Uterus (tissue), 4 donors: Measurements from ENCODE around the gene ELL2. TPM values are rescaled to one million over a fixed set of nuclear protein-coding genes. Genes with fewer than 3 reads are reported as not detected.

ENCODE experiments used
- DNase-seq, 2 donors: peaks; one replicate each; pipeline ENCODE4 v3.0.0-alpha.2; 2019 to 2020
- H3K27ac ChIP-seq, 2 donors: fragments of 200-600 bp; sonication (generic); 1 replicate in 1 of 2; 2 replicates in 1 of 2; pipeline ENCODE4 v1.5.1; 2016 to 2018
- H3K27me3 ChIP-seq, 2 donors: fragments of 200-600 bp; sonication (generic); one replicate each; pipeline ENCODE4 v1.5.1; 2018 to 2019; ENCODE audit warnings: control low read depth in 1 of 2
- H3K36me3 ChIP-seq, 2 donors: fragments of 200-600 bp; sonication (generic); one replicate each; pipeline ENCODE4 v1.5.1; 2019; ENCODE audit warnings: control low read depth in 1 of 2
- H3K4me1 ChIP-seq, 2 donors: fragments of 200-600 bp; sonication (generic); one replicate each; pipeline ENCODE4 v1.5.1; 2018 to 2019; ENCODE audit warnings: control low read depth in 1 of 2
- H3K4me3 ChIP-seq, 2 donors: fragments of 200-600 bp; sonication (generic); 1 replicate in 1 of 2; 2 replicates in 1 of 2; pipeline ENCODE4 v1.5.1; 2018 to 2019; ENCODE audit warnings: mild to moderate bottlenecking in 1 of 2
- H3K9me3 ChIP-seq, 2 donors: fragments of 200-600 bp; sonication (generic); one replicate each; pipeline ENCODE4 v1.5.1; 2019; ENCODE audit warnings: control low read depth in 1 of 2
- POLR2A ChIP-seq, 2 donors: fragments of 450-650 bp; IDR thresholded peaks; one replicate each; pipeline ENCODE4 v1.6.1; 2016; ENCODE audit warnings: antibody characterized with exemption in 2 of 2, mild to moderate bottlenecking in 1 of 2, moderate library complexity in 1 of 2
- intact Hi-C: fragments of 100-400 bp; cut with DNase I; formaldehyde crosslinking; loops from one replicate; pipeline ENCODE4 v1.15.1; 2023; ENCODE audit warnings: low total_unique reads
- total RNA-seq, 4 donors: library from RNA; depleted of rRNA in 3 of 4; stranded (reverse); fragments of >200 nt in 3 of 4; gene quantifications; one replicate each; pipeline versions ENCODE4 v1.1.0 to v1.2.4, GENCODE V29; 2014 to 2023
- TF ChIP-seq, protein P1 (sequence below), 4 experiments: fragments of 200-600 bp in 2 of 4; fragments of 450-650 bp in 2 of 4; sonication (generic) in 2 of 4; IDR thresholded peaks; one replicate each; pipeline ENCODE4 v1.5.1; 2016 to 2019; ENCODE audit warnings: antibody characterized with exemption in 4 of 4, mild to moderate bottlenecking in 2 of 4, moderate library complexity in 1 of 4
- donor health status: DM: yes; HTN: yes; CAD: no.

Gene ELL2
- total RNA-seq, 4 donors from 2014 or later, result 2.3 to 53.2 (median 16.0) TPM

DNA sequence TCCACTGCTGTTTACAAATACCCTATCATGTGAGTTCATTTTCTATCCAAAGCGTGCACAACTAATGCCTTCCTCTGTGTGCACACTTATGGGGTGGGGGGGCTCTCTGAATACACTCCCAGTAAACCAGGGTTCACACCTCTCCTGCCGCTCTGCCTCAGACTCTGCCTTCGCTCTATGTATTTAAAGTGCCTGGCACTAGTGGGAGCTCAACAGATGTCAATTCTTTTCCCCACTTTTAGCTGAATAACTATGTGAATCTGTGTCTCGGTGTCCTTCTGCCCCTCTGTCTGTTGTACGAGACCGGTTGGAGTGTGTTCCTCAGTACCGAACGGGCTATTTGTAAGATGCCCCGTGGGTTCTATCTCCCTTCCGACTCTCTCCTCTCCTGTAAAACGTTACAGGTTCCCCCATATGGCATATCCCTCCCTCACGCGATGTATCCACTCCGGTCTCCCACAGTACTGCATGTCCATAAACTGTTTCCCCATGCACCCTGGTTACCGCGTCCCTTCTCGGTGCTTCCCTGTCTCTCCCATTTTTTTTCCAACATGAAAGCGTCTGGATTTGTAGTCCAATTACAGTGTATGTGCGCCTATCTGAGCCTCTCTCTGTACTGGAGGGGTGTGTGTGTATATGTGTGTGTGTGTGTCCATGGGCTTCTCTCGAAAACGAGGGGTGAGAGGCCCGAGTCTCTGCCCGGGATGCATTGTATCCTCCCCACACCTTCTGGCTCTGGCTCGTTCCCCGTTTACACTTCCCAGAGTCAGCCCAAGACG, 1.6 kb downstream of the ELL2 start:
- Histone ChIP-seq H3K4me1 (no peaks in the 10 kb centered on the region), H3K9me3 (no peaks in the 10 kb centered on the region), H3K36me3 (no peaks in the 10 kb centered on the region), H3K27me3 (no peaks in the 10 kb centered on the region), H3K27ac (peak overlapping the region; percentile 91 to 97), H3K4me3 (peak overlapping the region; percentile 83 to 99)
- TF ChIP-seq, protein P1, sequence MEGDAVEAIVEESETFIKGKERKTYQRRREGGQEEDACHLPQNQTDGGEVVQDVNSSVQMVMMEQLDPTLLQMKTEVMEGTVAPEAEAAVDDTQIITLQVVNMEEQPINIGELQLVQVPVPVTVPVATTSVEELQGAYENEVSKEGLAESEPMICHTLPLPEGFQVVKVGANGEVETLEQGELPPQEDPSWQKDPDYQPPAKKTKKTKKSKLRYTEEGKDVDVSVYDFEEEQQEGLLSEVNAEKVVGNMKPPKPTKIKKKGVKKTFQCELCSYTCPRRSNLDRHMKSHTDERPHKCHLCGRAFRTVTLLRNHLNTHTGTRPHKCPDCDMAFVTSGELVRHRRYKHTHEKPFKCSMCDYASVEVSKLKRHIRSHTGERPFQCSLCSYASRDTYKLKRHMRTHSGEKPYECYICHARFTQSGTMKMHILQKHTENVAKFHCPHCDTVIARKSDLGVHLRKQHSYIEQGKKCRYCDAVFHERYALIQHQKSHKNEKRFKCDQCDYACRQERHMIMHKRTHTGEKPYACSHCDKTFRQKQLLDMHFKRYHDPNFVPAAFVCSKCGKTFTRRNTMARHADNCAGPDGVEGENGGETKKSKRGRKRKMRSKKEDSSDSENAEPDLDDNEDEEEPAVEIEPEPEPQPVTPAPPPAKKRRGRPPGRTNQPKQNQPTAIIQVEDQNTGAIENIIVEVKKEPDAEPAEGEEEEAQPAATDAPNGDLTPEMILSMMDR (IDR thresholded peaks at IDR 0.05), result peak in 2 of 4 experiments; percentile 5 to 16
- TF ChIP-seq POLR2A (IDR thresholded peaks at IDR 0.05), result no peak
- DNase-seq, result no peak
- intact Hi-C loops, result no loop called here

- Histone ChIP-seq H3K27ac (no peak overlapping the region), H3K4me3 (peak overlapping the region in 1 of 2 donors; percentile 99), H3K36me3 (no peaks in the 10 kb centered on the region), H3K4me1 (no peaks in the 10 kb centered on the region), H3K27me3 (no peaks in the 10 kb centered on the region), H3K9me3 (no peaks in the 10 kb centered on the region)
- intact Hi-C loops, result no loop called here
- DNase-seq, result no peak
- TF ChIP-seq, protein P1 (IDR thresholded peaks at IDR 0.05), result no peak
- no peak for TF ChIP-seq POLR2A (IDR thresholded peaks at IDR 0.05)
Observed at GRCh38 chr5:95959051-95959887, 2.4 kb downstream of the ELL2 start.

GRCh38 chr5:95958310-95959014, 3.2 kb downstream of the ELL2 start:
- no peaks in the 10 kb centered on the region for H3K4me1 ChIP-seq
- H3K27me3 ChIP-seq, result no peaks in the 10 kb centered on the region
- no peak for DNase-seq
- H3K27ac ChIP-seq, result no peak overlapping the region
- TF ChIP-seq POLR2A (IDR thresholded peaks at IDR 0.05), result no peak
- TF ChIP-seq, protein P1 (IDR thresholded peaks at IDR 0.05), result no peak
- H3K36me3 ChIP-seq, result no peaks in the 10 kb centered on the region
- intact Hi-C loops, result no loop called here
- no peak overlapping the region for H3K4me3 ChIP-seq
- H3K9me3 ChIP-seq, result no peaks in the 10 kb centered on the region

- no peaks in the 10 kb centered on the region for H3K36me3 ChIP-seq
- no peak overlapping the region for H3K27ac ChIP-seq
- DNase-seq, result no peak
- H3K27me3 ChIP-seq, result no peaks in the 10 kb centered on the region
- TF ChIP-seq, protein P1 (IDR thresholded peaks at IDR 0.05), result no peak
- TF ChIP-seq POLR2A (IDR thresholded peaks at IDR 0.05), result no peak
- no peaks in the 10 kb centered on the region for H3K4me1 ChIP-seq
- no peaks in the 10 kb centered on the region for H3K9me3 ChIP-seq
- intact Hi-C loops, result no loop called here
- no peak overlapping the region for H3K4me3 ChIP-seq
Observed at GRCh38 chr5:95957561-95958203, 4.0 kb downstream of the ELL2 start.
